IMR-90 (cell line): ENCODE measurements around the gene ALOX12. TPM values are rescaled to one million over a fixed set of nuclear protein-coding genes. Genes with fewer than 3 reads are reported as not detected.

ENCODE experiments used
- CEBPB ChIP-seq: IDR thresholded peaks from 2 replicates; pipeline ENCODE4 v1.6.1; 2012; ENCODE audit warnings: low read depth, low read length, improper control_type of control experiment
- MAZ ChIP-seq: IDR thresholded peaks from 2 replicates; pipeline ENCODE4 v1.6.1; 2012; ENCODE audit warnings: low read depth, mild to moderate bottlenecking, low read length, improper control_type of control experiment, moderate library complexity, borderline replicate concordance
- RCOR1 ChIP-seq: IDR thresholded peaks from 2 replicates; pipeline ENCODE4 v1.6.1; 2012; ENCODE audit warnings: mild to moderate bottlenecking, low read length, improper control_type of control experiment; ENCODE audit not compliant: insufficient replicate concordance
- SMC3 ChIP-seq: fragments of 150-350 bp; IDR thresholded peaks from 2 replicates; pipeline ENCODE4 v1.6.1; 2016; ENCODE audit warnings: low read depth, mild to moderate bottlenecking, antibody characterized with exemption, low read length, moderate library complexity
- USF2 ChIP-seq: fragments of 150-350 bp; IDR thresholded peaks from 2 replicates; pipeline ENCODE4 v1.6.1; 2017; ENCODE audit warnings: mild to moderate bottlenecking, antibody characterized with exemption, low read length, low read depth
- polyA plus RNA-seq, 3 experiments: library from polyadenylated mRNA; depleted of rRNA; stranded (reverse); fragments of >200 nt; gene quantifications; 2 replicates each; pipeline ENCODE4 v1.2.3, GENCODE V29; 2012; ENCODE audit warnings: low replicate concordance in 1 of 3
- total RNA-seq: library from RNA; depleted of rRNA; stranded (reverse); fragments of >200 nt; gene quantifications from 2 replicates; pipeline ENCODE4 v1.2.3, GENCODE V29; 2012

Gene ALOX12
- total and polyA plus RNA-seq, 2 of the 4 experiments (the other 2 are of a cell fraction), result 0.03 TPM; not detected in 1

- TF ChIP-seq SMC3, result no peak
- TF ChIP-seq RCOR1, result no peak
- no peak for TF ChIP-seq CEBPB
- TF ChIP-seq USF2, result no peak
- TF ChIP-seq MAZ, result no peak
Measured at GRCh38 chr17:7022781-7023571, 27.1 kb downstream of the ALOX12 start, which contains the start of gene BCL6B (continued).
